ENCODE results near the gene SUN2.

GRCh38 chr22:38751066-38751421, 4.8 kb downstream of the SUN2 start:
- TF ChIP-seq RCOR1 (IDR thresholded peaks at IDR 0.05; ENCODE audit: insufficient replicate concordance, low read length) (no peak), CTCF (conservative IDR thresholded peaks at IDR 0.05; ENCODE audit: low read depth, low read length) (no peak), MAFK (IDR thresholded peaks at IDR 0.05; ENCODE audit: low read depth, low read length) (no peak), RAD21 (IDR thresholded peaks at IDR 0.05; ENCODE audit: low read length) (no peak), CEBPB (IDR thresholded peaks at IDR 0.05; ENCODE audit: low read depth, low read length) (no peak)
